ENCODE data around the gene CTSD. TPM values are rescaled to one million over a fixed set of nuclear protein-coding genes. Genes with fewer than 3 reads are reported as not detected.

Gene CTSD
- total and polyA plus RNA-seq, 8 donors, result 115 to 590 (median 257) TPM

GRCh38 chr11:1756791-1757771 lies 6.6 kb downstream of the CTSD start:
- peaks cover 53 to 95% (median 94%) of the 10 kb centered on the region in 4 donors for H3K36me3 ChIP-seq
- peak overlapping the region in 1 of 4 donors; percentile 8 for H3K4me3 ChIP-seq
- WGBS, 5 donors, result 67 to 85% (median 77%) methylated on average over 24 to 41 of the region's 41 CpGs
- peaks cover 59 to 95% (median 82%) of the 10 kb centered on the region in 4 donors for H3K4me1 ChIP-seq
- peak overlapping the region in 4 of 5 donors; percentile 3 to 98 (median 52) for H3K27ac ChIP-seq
- no peaks in the 10 kb centered on the region for H3K27me3 ChIP-seq
- DNase-seq, result no peak
- no peaks in the 10 kb centered on the region for H3K9me3 ChIP-seq
- intact Hi-C loops (cut with DNase I; ENCODE audit: low total_unique reads), result no loop called here
- TF ChIP-seq POLR2AphosphoS5 (IDR thresholded peaks at IDR 0.05) (no peak), CTCF (IDR thresholded peaks at IDR 0.05) (no peak), EP300 (IDR thresholded peaks at IDR 0.05) (no peak), POLR2A (IDR thresholded peaks at IDR 0.05) (no peak)

DNA sequence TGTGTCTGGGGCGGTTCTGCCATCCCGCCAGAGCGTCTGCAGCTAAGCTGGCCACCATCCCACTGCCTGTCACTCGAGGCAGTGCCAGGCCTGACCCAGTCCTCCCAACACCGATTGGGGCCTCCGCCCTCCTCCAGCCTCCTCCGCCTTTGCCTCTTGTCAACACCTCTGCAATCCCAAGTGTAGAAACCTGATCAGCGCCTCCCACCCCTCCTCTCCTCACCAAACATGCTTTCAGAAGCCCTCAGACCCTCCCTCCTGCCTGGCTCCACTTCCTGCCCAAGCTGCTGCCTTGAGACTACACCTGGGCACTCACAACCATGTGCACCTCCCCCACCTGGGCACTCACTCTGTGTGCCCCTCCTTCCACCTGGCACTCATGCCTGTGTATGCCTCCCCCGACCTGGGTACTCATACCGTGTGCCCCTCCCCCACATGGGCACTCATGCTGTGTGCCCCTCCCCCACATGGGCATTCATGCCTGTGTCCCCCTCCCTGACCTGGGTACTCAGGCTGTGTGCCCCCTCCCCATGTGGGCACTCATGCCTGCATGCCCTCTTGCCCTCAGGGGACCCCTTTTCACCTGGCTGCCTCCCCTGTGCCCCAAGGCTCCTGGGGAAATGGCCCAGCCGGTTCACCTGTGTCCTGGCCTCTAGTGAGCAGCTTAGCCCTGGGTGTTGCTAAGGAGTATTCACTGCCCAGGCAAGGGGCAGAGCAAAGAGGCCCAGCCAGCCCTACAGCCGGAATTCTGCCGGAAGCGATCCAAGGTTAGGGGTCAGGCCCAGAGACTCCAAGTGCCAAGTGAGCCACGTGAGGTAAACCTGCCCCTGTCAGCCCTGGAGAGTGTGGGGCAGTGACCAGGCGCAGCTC lies 7.8 kb downstream of the CTSD start:
- Histone ChIP-seq H3K4me1 (peaks cover 53 to 95% (median 80%) of the 10 kb centered on the region in 4 donors), H3K9me3 (no peaks in the 10 kb centered on the region), H3K27me3 (no peaks in the 10 kb centered on the region), H3K4me3 (peak overlapping the region in 1 of 4 donors; percentile 8), H3K27ac (peak overlapping the region in 3 of 5 donors; percentile 23 to 98 (median 95)), H3K36me3 (peaks cover 54 to 94% (median 91%) of the 10 kb centered on the region in 4 donors)
- DNase-seq, result peak; percentile 42 to 82
- intact Hi-C loops (cut with DNase I; ENCODE audit: low total_unique reads), result no loop called here
- WGBS, 5 donors, result 38 to 76% (median 49%) methylated on average over 12 to 16 of the region's 16 CpGs
- TF ChIP-seq EP300 (IDR thresholded peaks at IDR 0.05), result no peak
- TF ChIP-seq POLR2A (IDR thresholded peaks at IDR 0.05), result no peak
- TF ChIP-seq CTCF (IDR thresholded peaks at IDR 0.05), result no peak
- TF ChIP-seq POLR2AphosphoS5 (IDR thresholded peaks at IDR 0.05), result no peak

DNA sequence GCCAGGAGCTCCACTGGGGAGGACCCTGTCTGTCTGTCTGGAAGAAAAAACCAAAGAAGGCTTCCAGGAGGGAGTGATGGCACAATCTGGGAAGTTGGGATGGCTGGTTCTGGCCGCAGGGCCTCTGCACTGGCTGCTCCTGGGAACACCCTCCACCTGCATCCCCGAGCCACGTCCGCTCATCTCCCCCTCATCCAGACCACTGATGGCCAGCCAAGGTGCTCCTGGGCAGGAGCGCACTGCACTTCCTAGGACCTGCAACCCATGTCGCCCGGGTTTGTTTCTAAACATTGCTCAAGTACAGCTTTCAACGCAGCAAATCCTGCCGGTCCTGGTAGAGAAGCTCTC lies 8.4 kb downstream of the CTSD start:
- no peak for DNase-seq
- Histone ChIP-seq H3K36me3 (peaks cover 54 to 88% (median 85%) of the 10 kb centered on the region in 4 donors), H3K4me3 (no peak overlapping the region), H3K27ac (peak overlapping the region in 1 of 5 donors; percentile 98), H3K9me3 (no peaks in the 10 kb centered on the region), H3K27me3 (peaks cover 0 to 4% (median 0%) of the 10 kb centered on the region in 3 donors), H3K4me1 (peaks cover 50 to 95% (median 79%) of the 10 kb centered on the region in 4 donors)
- intact Hi-C loops (cut with DNase I; ENCODE audit: low total_unique reads), result no loop called here
- no peak for TF ChIP-seq EP300 (IDR thresholded peaks at IDR 0.05)
- no peak for TF ChIP-seq POLR2AphosphoS5 (IDR thresholded peaks at IDR 0.05)
- no peak for TF ChIP-seq CTCF (IDR thresholded peaks at IDR 0.05)
- TF ChIP-seq POLR2A (IDR thresholded peaks at IDR 0.05), result no peak
- 83 to 93% (median 87%) methylated on average over 9 of the region's 9 CpGs for WGBS, 5 donors

All from stomach (tissue), 9 donors.